GM12878 (cell line): ENCODE data around the gene NPS. TPM values are rescaled to one million over a fixed set of nuclear protein-coding genes. Genes with fewer than 3 reads are reported as not detected.

Experiments
- ATAC-seq: fragments of 200-7000 bp; cut with Tn5 transposase; 3 replicates; pipeline ENCODE4 v1.9.1; 2020; ENCODE audit warnings: mild to moderate bottlenecking, moderate library complexity
- BruUV-seq: library from RNA; stranded (reverse); fragments of 400-500 nt; replicated peaks from 2 replicates; lab custom pipeline; 2021; lab: Mats Ljungman, UMichigan
- CTCF ChIA-PET: fragments of 300-600 bp; sonication (Branson Sonifier 250); formaldehyde crosslinking; extraction: SDS; loops from one replicate; lab custom pipeline; 2021; ENCODE audit warnings: inconsistent platforms; lab: Yijun Ruan, JAX
- POLR2A ChIA-PET: fragments of 350-600 bp; formaldehyde crosslinking; extraction: SDS; loops from one replicate; lab custom pipeline; 2021; ENCODE audit warnings: inconsistent platforms; lab: Charles Lee
- RAD21 ChIA-PET: fragments of 300-600 bp; sonication (Branson Sonifier 250); formaldehyde crosslinking; loops from one replicate; lab custom pipeline; 2023; ENCODE audit warnings: antibody characterized with exemption; ENCODE audit not compliant: unreplicated experiment; lab: Charles Lee
- SMC1A ChIA-PET: fragments of 300-600 bp; sonication (Branson Sonifier 250); formaldehyde crosslinking; loops from one replicate; lab custom pipeline; 2023; ENCODE audit not compliant: unreplicated experiment, uncharacterized antibody; lab: Charles Lee
- DNase-seq: peaks from one replicate; pipeline ENCODE4 v3.0.0-alpha.2; 2011; ENCODE audit warnings: low read depth, low spot score
- FAIRE-seq: peaks from 3 replicates; lab custom pipeline; 2011; peaks lifted over from hg19 to GRCh38; lab: Jason Lieb, UNC
- H2AFZ ChIP-seq: 2 replicates; pipeline ENCODE4 v1.6.0; 2011; ENCODE audit warnings: low read depth, low read length, control low read depth; ENCODE audit not compliant: control insufficient read depth
- H3K27ac ChIP-seq: 2 replicates; pipeline ENCODE4 v1.5.1; 2011; ENCODE audit warnings: control low read depth; ENCODE audit not compliant: control insufficient read depth, insufficient read depth
- H3K27me3 ChIP-seq, 2 experiments: replicated peaks in 1 of 2; 2 replicates each; pipeline versions ENCODE4 v1.6.0 to v1.6.1; 2011; ENCODE audit warnings: low read length in 1 of 2; ENCODE audit not compliant: control insufficient read depth in 2 of 2, insufficient read depth in 2 of 2
- H3K36me3 ChIP-seq, 2 experiments: 2 replicates each; pipeline ENCODE4 v1.5.1; 2011; ENCODE audit warnings: low read length in 1 of 2; ENCODE audit not compliant: control insufficient read depth in 2 of 2, insufficient read depth in 2 of 2
- H3K4me1 ChIP-seq: 2 replicates; pipeline ENCODE4 v1.6.1; 2011; ENCODE audit warnings: mild to moderate bottlenecking, low read length, moderate library complexity, mixed read lengths; ENCODE audit not compliant: control insufficient read depth, insufficient read depth
- H3K4me2 ChIP-seq: 2 replicates; pipeline ENCODE4 v1.6.0; 2011; ENCODE audit warnings: control low read depth; ENCODE audit not compliant: control insufficient read depth, insufficient read depth
- H3K4me3 ChIP-seq: fragments of 200-600 bp; sonication (generic); 2 replicates; pipeline ENCODE4 v1.5.1; 2016
- H3K79me2 ChIP-seq: 2 replicates; pipeline ENCODE4 v1.6.0; 2011; ENCODE audit warnings: low read length; ENCODE audit not compliant: control insufficient read depth, insufficient read depth
- H3K9ac ChIP-seq: 2 replicates; pipeline ENCODE4 v1.8.0; 2011; ENCODE audit warnings: low read length, control low read depth, mixed read lengths; ENCODE audit not compliant: control insufficient read depth, insufficient read depth
- H3K9me3 ChIP-seq: replicated peaks from 3 replicates; pipeline ENCODE4 v1.5.1; 2011; ENCODE audit warnings: mild to moderate bottlenecking, low read length; ENCODE audit not compliant: control insufficient read depth, insufficient read depth
- H4K20me1 ChIP-seq: 2 replicates; pipeline ENCODE4 v1.6.0; 2011; ENCODE audit not compliant: control insufficient read depth, insufficient read depth
- NR2F1 ChIP-seq: fragments of 450-650 bp; conservative IDR thresholded peaks from 2 replicates; pipeline ENCODE4 v1.6.1; 2017; ENCODE audit warnings: mild to moderate bottlenecking
- SMAD1 ChIP-seq: fragments of 450-650 bp; IDR thresholded peaks from 2 replicates; pipeline ENCODE4 v1.6.1; 2018; ENCODE audit warnings: mild to moderate bottlenecking, low read depth; ENCODE audit not compliant: partially characterized antibody
- WGBS: methylation state at CpG from one replicate; pipeline ENCODE4 v1.1.6; 2016; ENCODE audit warnings: low lambda C conversion rate; ENCODE audit not compliant: insufficient replicate concordance, insufficient coverage; ENCODE audit errors: missing lambda C conversion rate; 5-methylcytosine and 5-hydroxymethylcytosine counted together
- in situ Hi-C: fragments of 300-500 bp; cut with MboI; formaldehyde crosslinking; loops from 9 replicates; pipeline ENCODE4 v1.14.3; 2018; ENCODE audit warnings: mixed read lengths
- intact Hi-C: fragments of 100-400 bp; cut with micrococcal nuclease; formaldehyde crosslinking; loops from one replicate; pipeline ENCODE4 v1.14.2; 2022; ENCODE audit not compliant: unreplicated experiment
- polyA plus RNA-seq, 11 experiments: library from polyadenylated mRNA; depleted of rRNA in 4 of 11; unstranded in 6 of 11; stranded (reverse) in 5 of 11; fragments of >200 nt; fragmentation: Nextera tagmentation in 4 of 11; fragmentation: Illumina TruSeq in 1 of 11; extraction: Ambion mirVana in 4 of 11; extraction: Trizol in 1 of 11; gene quantifications; 1 replicate in 1 of 11; 2 replicates in 10 of 11; pipeline versions ENCODE4 v1.2.1 to v1.2.3, GENCODE V29; 2011 to 2016; ENCODE audit warnings: inconsistent platforms in 2 of 11, missing spikeins in 2 of 11, low read depth in 1 of 11
- total RNA-seq, 4 experiments: library from RNA; depleted of rRNA in 3 of 4; stranded (reverse); fragments of >200 nt in 3 of 4; fragmentation: Illumina TruSeq in 1 of 4; extraction: Trizol in 1 of 4; gene quantifications; 2 replicates each; pipeline versions ENCODE4 v1.2.1 to v1.2.3, GENCODE V29; 2013 to 2021
- TF ChIP-seq, protein P1 (sequence below): fragments of 450-650 bp; IDR thresholded peaks from 2 replicates; pipeline ENCODE4 v1.6.1; 2017; ENCODE audit warnings: antibody characterized with exemption, mild to moderate bottlenecking, moderate library complexity

Gene NPS
- total and polyA plus RNA-seq, 10 of the 15 experiments (the other 5 are each of a cell fraction or from before 2014, with no cell fraction given) = not detected

DNA sequence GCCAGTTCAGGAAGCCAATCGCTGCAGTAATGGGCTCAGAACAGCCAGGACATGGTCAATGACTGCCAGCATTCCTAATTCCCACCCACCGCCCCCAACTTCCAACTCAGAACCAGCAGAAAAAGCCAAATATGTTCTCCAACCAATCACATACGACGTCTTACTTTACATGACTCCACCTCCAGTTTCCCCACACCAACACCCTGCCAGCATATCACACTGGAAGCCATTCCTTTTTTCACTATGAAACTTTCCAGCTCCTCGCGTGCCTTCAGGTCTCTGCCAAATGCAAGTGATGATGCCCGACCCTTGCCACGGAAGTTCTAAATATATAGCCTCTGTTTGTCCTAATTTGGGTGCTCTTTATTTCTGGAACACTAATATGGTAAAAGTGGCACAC lies 12.5 kb downstream of the NPS start:
- ChIA-PET RAD21 (no interaction called here), SMC1A (no interaction called here), POLR2A (no interaction called here), CTCF (no interaction called here)
- no peaks in the 10 kb centered on the region for H3K27me3 ChIP-seq
- no peak for ATAC-seq
- H2AFZ ChIP-seq = no peak overlapping the region
- H3K79me2 ChIP-seq = no peaks in the 10 kb centered on the region
- intact Hi-C loops = no loop called here
- FAIRE-seq = no peak
- no peak overlapping the region for H3K9ac ChIP-seq
- no peak overlapping the region for H3K4me3 ChIP-seq
- no peak overlapping the region for H3K27ac ChIP-seq
- in situ Hi-C loops = no loop called here
- no peaks in the 10 kb centered on the region for H4K20me1 ChIP-seq
- H3K4me2 ChIP-seq = no peak overlapping the region
- no TSS peak for BruUV-seq
- no peaks in the 10 kb centered on the region for H3K36me3 ChIP-seq
- DNase-seq = no peak
- TF ChIP-seq NR2F1 (no peak), SMAD1 (no peak)
- TF ChIP-seq, protein P1, sequence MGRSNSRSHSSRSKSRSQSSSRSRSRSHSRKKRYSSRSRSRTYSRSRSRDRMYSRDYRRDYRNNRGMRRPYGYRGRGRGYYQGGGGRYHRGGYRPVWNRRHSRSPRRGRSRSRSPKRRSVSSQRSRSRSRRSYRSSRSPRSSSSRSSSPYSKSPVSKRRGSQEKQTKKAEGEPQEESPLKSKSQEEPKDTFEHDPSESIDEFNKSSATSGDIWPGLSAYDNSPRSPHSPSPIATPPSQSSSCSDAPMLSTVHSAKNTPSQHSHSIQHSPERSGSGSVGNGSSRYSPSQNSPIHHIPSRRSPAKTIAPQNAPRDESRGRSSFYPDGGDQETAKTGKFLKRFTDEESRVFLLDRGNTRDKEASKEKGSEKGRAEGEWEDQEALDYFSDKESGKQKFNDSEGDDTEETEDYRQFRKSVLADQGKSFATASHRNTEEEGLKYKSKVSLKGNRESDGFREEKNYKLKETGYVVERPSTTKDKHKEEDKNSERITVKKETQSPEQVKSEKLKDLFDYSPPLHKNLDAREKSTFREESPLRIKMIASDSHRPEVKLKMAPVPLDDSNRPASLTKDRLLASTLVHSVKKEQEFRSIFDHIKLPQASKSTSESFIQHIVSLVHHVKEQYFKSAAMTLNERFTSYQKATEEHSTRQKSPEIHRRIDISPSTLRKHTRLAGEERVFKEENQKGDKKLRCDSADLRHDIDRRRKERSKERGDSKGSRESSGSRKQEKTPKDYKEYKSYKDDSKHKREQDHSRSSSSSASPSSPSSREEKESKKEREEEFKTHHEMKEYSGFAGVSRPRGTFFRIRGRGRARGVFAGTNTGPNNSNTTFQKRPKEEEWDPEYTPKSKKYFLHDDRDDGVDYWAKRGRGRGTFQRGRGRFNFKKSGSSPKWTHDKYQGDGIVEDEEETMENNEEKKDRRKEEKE = no peak
- TF ChIP-seq, all 136 proteins: peak for 0
- WGBS = 29% methylated on average over 8 of the region's 8 CpGs
- H3K9me3 ChIP-seq = no peaks in the 10 kb centered on the region
- no peaks in the 10 kb centered on the region for H3K4me1 ChIP-seq
